Astrocyte (in vitro differentiated cells and primary cell): ENCODE measurements around the gene IFT172. TPM values are rescaled to one million over a fixed set of nuclear protein-coding genes. Genes with fewer than 3 reads are reported as not detected.

Experiments used
- DNase-seq: peaks from one replicate; pipeline ENCODE4 v3.0.0-alpha.2; 2010; ENCODE audit warnings: low read depth
- FAIRE-seq: peaks from 2 replicates; lab custom pipeline; 2011; peaks lifted over from hg19 to GRCh38; lab: Jason Lieb, UNC
- H2AFZ ChIP-seq: 2 replicates; pipeline ENCODE4 v1.6.0; 2012; ENCODE audit warnings: low read depth, low read length, inconsistent platforms
- H3K27ac ChIP-seq: 2 replicates; pipeline ENCODE4 v1.5.1; 2011; ENCODE audit warnings: low read depth, low read length, inconsistent platforms
- H3K27me3 ChIP-seq: 2 replicates; pipeline ENCODE4 v1.6.0; 2011; ENCODE audit warnings: low read length, inconsistent platforms; ENCODE audit not compliant: insufficient read depth
- H3K36me3 ChIP-seq: 2 replicates; pipeline ENCODE4 v1.5.1; 2011; ENCODE audit warnings: low read length, inconsistent platforms; ENCODE audit not compliant: insufficient read depth
- H3K4me1 ChIP-seq: 2 replicates; pipeline ENCODE4 v1.5.1; 2011; ENCODE audit warnings: low read length, inconsistent platforms; ENCODE audit not compliant: insufficient read depth
- H3K4me2 ChIP-seq: 2 replicates; pipeline ENCODE4 v1.6.0; 2012; ENCODE audit warnings: low read length, inconsistent platforms
- H3K4me3 ChIP-seq: 2 replicates; pipeline ENCODE4 v1.5.1; 2011; ENCODE audit warnings: low read depth, mild to moderate bottlenecking, low read length, inconsistent platforms; ENCODE audit not compliant: insufficient read depth
- H3K79me2 ChIP-seq: 2 replicates; pipeline ENCODE4 v1.6.0; 2012; ENCODE audit warnings: mild to moderate bottlenecking, low read length, inconsistent platforms; ENCODE audit not compliant: insufficient read depth
- H3K9ac ChIP-seq: 2 replicates; pipeline ENCODE4 v1.6.0; 2012; ENCODE audit warnings: mild to moderate bottlenecking, low read length, inconsistent platforms
- H3K9me3 ChIP-seq: 2 replicates; pipeline ENCODE4 v1.5.1; 2012; ENCODE audit warnings: low read depth, mild to moderate bottlenecking, low read length, inconsistent platforms; ENCODE audit not compliant: insufficient read depth
- H4K20me1 ChIP-seq: 2 replicates; pipeline ENCODE4 v1.6.0; 2012; ENCODE audit warnings: low read length, inconsistent platforms; ENCODE audit not compliant: insufficient read depth
- H3K27ac Mint-ChIP-seq: one replicate; pipeline ENCODE4 v1.8.0; 2021; ENCODE audit warnings: mild to moderate bottlenecking, mixed read lengths; ENCODE audit not compliant: unreplicated experiment
- H3K27me3 Mint-ChIP-seq: one replicate; pipeline ENCODE4 v1.8.0; 2021; ENCODE audit warnings: low read depth, mixed read lengths; ENCODE audit not compliant: unreplicated experiment
- H3K36me3 Mint-ChIP-seq: one replicate; pipeline ENCODE4 v1.8.0; 2021; ENCODE audit warnings: low read depth, mixed read lengths; ENCODE audit not compliant: unreplicated experiment
- H3K4me1 Mint-ChIP-seq: one replicate; pipeline ENCODE4 v1.8.0; 2021; ENCODE audit warnings: low read depth, mixed read lengths; ENCODE audit not compliant: unreplicated experiment
- H3K4me3 Mint-ChIP-seq: one replicate; pipeline ENCODE4 v1.8.0; 2021; ENCODE audit warnings: mild to moderate bottlenecking, moderate library complexity, mixed read lengths; ENCODE audit not compliant: unreplicated experiment
- H3K9me3 Mint-ChIP-seq: one replicate; pipeline ENCODE4 v1.8.0; 2021; ENCODE audit warnings: mild to moderate bottlenecking, mixed read lengths; ENCODE audit not compliant: unreplicated experiment
- CTCF ChIP-seq: IDR thresholded peaks from 2 replicates; pipeline ENCODE4 v1.5.1; 2011; ENCODE audit warnings: low read depth, mild to moderate bottlenecking, inconsistent platforms, low read length, moderate library complexity; ENCODE audit not compliant: insufficient read depth
- EZH2 ChIP-seq: IDR thresholded peaks from 2 replicates; pipeline ENCODE4 v1.6.1; 2012; ENCODE audit warnings: mild to moderate bottlenecking, low read length, inconsistent platforms; ENCODE audit not compliant: insufficient read depth
- total RNA-seq: library from RNA; stranded (reverse); gene quantifications from 2 replicates; pipeline ENCODE4 v1.2.1, GENCODE V29; 2021

The IFT172 gene
- total RNA-seq, 1 donor from 2014 or later: 15.4 TPM

DNA sequence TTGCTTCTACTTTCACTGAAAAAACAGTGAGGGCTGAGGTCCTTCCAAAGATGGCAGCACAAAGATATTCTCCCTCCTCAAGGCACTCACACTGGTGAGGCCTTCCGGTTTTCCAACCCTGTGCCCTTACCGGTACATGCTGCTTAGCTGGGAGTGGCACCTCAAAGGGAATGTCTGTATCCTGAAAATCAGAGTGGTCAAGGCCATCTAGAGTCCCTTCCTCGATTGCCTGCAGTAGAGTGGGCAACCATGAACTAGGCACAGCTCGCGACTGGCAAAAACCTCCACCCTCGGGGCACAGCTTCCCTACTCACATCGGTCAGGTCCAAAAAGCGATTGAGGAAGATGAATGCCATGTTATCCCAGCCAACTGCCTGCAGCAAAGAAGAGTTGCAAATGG is 43.9 kb downstream of the IFT172 start:
- Histone ChIP-seq H4K20me1 (peaks cover 12% of the 10 kb centered on the region), H3K27ac (no peak overlapping the region), H3K9me3 (no peaks in the 10 kb centered on the region), H3K4me3 (no peak overlapping the region), H3K9ac (no peak overlapping the region), H3K27me3 (no peaks in the 10 kb centered on the region), H3K4me1 (no peaks in the 10 kb centered on the region), H3K79me2 (no peaks in the 10 kb centered on the region), H2AFZ (no peak overlapping the region), H3K36me3 (peaks cover 20% of the 10 kb centered on the region), H3K4me2 (no peak overlapping the region)
- H3K4me1 Mint-ChIP-seq: peaks cover 2% of the 10 kb centered on the region
- H3K36me3 Mint-ChIP-seq: peaks cover 32% of the 10 kb centered on the region
- no peak for DNase-seq
- TF ChIP-seq EZH2: no peak
- TF ChIP-seq CTCF: no peak
- no peak for FAIRE-seq
- no peaks in the 10 kb centered on the region for H3K27me3 Mint-ChIP-seq
- no peak overlapping the region for H3K27ac Mint-ChIP-seq
- H3K4me3 Mint-ChIP-seq: no peak overlapping the region
- no peaks in the 10 kb centered on the region for H3K9me3 Mint-ChIP-seq

- Mint-ChIP-seq H3K27ac (no peak overlapping the region), H3K9me3 (no peaks in the 10 kb centered on the region), H3K4me3 (no peak overlapping the region), H3K27me3 (no peaks in the 10 kb centered on the region), H3K4me1 (peaks cover 2% of the 10 kb centered on the region), H3K36me3 (peaks cover 36% of the 10 kb centered on the region)
- no peak for TF ChIP-seq EZH2
- TF ChIP-seq CTCF: no peak
- H3K79me2 ChIP-seq: no peaks in the 10 kb centered on the region
- no peak overlapping the region for H3K9ac ChIP-seq
- no peaks in the 10 kb centered on the region for H3K9me3 ChIP-seq
- FAIRE-seq (no peak), DNase-seq (no peak)
- no peak overlapping the region for H3K4me3 ChIP-seq
- no peak overlapping the region for H2AFZ ChIP-seq
- H3K4me1 ChIP-seq: no peaks in the 10 kb centered on the region
- H3K27ac ChIP-seq: no peak overlapping the region
- H3K36me3 ChIP-seq: peaks cover 24% of the 10 kb centered on the region
- H3K27me3 ChIP-seq: no peaks in the 10 kb centered on the region
- H4K20me1 ChIP-seq: peaks cover 16% of the 10 kb centered on the region
- H3K4me2 ChIP-seq: no peak overlapping the region
Measured at GRCh38 chr2:27445155-27445554, 44.4 kb downstream of the IFT172 start.

GRCh38 chr2:27442920-27443282 is 46.6 kb downstream of the IFT172 start:
- Histone ChIP-seq H3K27ac (no peak overlapping the region), H3K4me2 (no peak overlapping the region), H3K79me2 (no peaks in the 10 kb centered on the region), H2AFZ (no peak overlapping the region), H3K36me3 (peaks cover 27% of the 10 kb centered on the region), H3K27me3 (no peaks in the 10 kb centered on the region), H4K20me1 (peaks cover 18% of the 10 kb centered on the region), H3K4me1 (no peaks in the 10 kb centered on the region), H3K4me3 (no peak overlapping the region), H3K9me3 (no peaks in the 10 kb centered on the region), H3K9ac (no peak overlapping the region)
- Mint-ChIP-seq H3K9me3 (no peaks in the 10 kb centered on the region), H3K27ac (no peak overlapping the region), H3K4me1 (peaks cover 2% of the 10 kb centered on the region), H3K36me3 (peaks cover 26% of the 10 kb centered on the region), H3K27me3 (no peaks in the 10 kb centered on the region), H3K4me3 (peak overlapping the region; percentile 35)
- FAIRE-seq (no peak), DNase-seq (no peak)
- TF ChIP-seq CTCF: no peak
